GM19452 (cell line): Measurements from ENCODE around the gene MAP7D2.

Experiments
- ATAC-seq: cut with Tn5 transposase; IDR thresholded peaks from one replicate; pipeline ENCODE4 v1.9.1; 2021; ENCODE audit not compliant: unreplicated experiment

Gene MAP7D2

DNA sequence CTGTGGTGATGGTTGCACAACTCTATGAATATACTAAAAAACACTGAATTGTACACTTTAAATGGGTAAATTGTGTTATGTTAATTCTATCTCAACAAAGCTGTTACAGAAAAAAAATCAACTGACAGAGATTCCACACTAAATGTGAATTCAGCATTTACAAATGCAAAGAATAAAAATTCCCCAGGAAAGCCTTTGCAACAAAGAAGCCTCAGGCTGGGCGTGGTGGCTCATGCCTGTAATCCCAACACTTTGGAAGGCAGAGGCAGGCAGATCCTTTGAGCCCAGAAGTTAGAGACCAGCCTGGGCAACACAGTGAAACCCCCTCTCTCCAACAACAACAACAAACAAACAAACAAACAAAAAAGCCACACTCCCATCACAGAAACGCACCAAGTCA, 134.8 kb downstream of the MAP7D2 start:
- ATAC-seq, result no peak

DNA sequence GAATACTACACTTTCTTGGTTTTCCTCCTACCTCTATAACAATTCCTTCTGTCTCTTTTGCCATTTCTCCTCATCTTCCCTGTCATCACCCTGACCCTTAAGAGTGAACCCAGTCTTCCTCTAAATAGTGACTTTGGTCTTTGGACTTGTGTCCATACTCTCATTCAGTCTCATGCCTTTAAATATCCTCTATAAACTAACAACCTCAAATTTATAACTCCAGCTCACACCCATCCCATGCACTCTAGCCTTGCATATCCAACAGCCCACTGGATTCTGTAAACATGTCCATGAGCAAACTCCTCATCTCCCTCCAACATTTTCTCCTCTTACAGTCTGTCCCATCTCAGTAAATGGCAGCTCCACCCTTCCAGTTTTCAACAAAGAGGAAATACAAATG, 140.9 kb downstream of the MAP7D2 start:
- ATAC-seq, result no peak

GRCh38 chrX:19972984-19973383, 143.7 kb downstream of the MAP7D2 start:
- ATAC-seq, result no peak

DNA sequence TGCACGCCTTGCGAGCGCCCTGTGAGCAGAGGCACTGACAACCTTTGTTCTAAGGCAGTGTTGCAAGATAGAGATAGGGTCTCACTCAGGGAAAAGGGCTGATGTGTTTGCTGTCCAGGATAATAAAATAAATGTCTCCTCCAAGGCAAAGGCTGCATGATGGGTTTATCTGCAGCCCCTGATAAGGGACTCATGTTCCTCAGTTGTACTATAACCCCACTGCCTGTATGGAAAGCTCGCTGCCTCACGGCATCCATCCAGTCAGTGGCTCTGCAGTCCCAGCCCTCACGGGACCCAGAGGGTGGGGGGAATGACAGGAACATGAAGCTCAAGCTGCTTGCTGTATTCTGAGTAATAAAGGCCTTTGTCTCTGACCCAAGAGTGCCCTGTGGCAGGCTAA, 148.4 kb downstream of the MAP7D2 start:
- ATAC-seq, result no peak

DNA sequence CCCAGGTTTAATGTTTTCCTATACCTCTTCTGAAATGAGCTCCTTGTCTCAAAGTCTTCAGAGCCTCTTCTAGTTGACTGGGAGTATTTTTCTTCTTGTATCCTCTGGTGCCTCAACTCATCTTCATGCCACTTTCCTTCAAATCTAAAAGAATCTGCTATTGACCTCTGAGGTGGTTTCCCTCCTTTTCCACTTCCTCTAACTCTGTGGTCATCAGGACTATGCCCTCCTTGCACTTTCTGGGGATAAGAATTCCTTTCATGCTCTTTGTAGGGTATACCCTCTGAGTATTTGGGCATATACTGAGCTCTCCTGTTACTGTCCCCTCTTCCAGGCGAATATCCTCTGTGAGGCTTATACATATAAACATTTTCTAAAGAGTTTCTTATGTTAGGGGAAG, 150.7 kb downstream of the MAP7D2 start:
- ATAC-seq, result no peak

DNA sequence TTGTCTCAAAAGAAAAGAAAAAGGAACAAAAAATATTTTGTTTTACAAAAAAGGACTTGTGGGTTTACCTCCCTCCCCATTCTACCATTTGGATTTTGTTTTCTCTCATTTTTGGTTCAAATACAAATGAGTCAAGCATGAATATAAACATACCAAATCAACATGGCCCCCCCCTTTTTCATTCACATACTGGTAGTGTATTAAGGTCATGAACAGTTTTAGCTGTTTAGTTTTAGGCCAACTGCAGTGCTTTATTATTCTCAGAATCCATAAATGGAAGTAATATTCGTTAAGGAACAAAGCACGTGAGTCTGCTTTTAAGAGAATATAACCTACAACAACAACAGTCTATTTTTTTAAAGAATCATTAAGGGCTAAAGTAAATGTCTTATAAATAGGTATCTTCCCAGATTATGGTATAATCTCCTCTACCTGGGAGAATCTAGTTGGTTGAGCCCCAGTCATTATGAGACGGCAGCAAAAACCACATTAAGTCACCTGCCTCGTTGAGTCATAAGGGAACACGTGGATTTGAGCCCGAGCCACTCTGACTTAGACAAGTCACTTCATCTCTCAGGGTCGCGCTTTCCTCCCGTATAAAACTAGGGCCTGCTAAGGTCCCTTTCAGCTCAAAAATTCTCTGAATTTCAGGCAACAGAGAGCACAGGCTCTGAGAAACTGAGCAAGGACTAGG, 152.5 kb downstream of the MAP7D2 start:
- ATAC-seq, result no peak

- ATAC-seq, result no peak
Measured at GRCh38 chrX:19960913-19961312, 155.8 kb downstream of the MAP7D2 start.

DNA sequence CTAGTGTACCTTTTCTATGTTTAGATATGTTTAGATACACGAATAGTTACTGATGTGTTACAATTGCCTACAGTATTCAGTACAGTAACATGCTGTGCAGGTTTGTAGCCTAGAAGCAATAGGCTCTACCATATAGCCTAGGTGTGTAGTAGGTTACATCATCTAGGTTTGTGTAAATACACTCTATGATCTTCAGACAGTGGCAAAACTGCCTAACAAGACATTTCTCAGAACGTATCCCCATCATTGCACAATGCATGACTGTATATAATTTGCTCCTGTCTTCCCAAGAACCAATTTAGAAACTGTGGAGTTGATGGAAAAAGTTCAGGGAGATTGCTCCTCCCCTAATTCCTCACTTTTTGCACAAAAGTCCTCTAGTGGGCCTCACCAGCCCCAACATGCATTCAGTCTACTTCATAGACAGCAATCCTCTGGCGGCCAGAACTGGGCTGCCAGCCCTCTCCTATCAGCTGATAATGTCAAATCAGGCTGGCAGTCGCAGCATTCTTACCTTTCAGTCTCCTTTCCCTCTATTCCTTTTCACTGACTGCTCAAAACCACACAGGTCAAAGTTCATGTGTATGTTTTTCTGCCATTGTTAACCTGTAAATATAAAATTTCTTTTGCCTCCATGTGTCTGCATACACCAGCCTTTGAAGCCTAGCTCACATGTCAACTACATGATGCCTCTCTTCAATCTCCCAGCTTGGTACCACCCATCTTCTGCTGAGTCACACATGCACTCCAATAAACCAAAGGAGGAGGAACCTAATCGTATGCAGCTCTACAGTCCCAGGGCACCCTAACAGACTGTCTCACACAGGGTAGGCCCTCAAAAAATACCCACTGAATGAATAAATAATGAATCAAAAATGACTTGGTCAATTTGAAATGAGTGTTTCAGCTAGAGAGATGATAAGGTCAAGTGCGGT, 157.9 kb downstream of the MAP7D2 start:
- no peak for ATAC-seq

- ATAC-seq, result no peak
Measured at GRCh38 chrX:19956923-19957322, 159.8 kb downstream of the MAP7D2 start.
